Measurements from ENCODE around the gene SPACA4.

SPACA4 gene

DNA sequence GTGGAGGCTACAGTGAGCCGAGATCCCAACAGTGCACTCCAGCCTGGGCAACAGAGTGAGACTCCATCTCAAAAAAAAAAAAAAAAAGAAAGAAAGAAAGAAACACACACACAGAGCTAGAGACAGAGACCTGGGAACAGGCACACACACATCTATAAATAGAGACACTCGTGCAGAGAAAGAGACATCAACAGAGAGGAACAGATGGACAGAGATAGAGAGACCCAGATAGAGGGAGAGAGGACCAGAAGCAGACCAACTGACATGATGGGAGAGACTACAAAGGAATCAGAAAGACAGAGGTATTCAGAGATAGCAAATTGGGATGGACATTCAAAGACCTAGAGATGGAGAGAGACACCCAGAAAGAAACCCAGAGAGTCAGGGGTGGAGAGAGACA lies 41.6 kb downstream of the SPACA4 start:
- no peak overlapping the region for H3K4me3 ChIP-seq (ENCODE audit: control insufficient read depth, low read depth, low read length)
- TF ChIP-seq, protein P1, sequence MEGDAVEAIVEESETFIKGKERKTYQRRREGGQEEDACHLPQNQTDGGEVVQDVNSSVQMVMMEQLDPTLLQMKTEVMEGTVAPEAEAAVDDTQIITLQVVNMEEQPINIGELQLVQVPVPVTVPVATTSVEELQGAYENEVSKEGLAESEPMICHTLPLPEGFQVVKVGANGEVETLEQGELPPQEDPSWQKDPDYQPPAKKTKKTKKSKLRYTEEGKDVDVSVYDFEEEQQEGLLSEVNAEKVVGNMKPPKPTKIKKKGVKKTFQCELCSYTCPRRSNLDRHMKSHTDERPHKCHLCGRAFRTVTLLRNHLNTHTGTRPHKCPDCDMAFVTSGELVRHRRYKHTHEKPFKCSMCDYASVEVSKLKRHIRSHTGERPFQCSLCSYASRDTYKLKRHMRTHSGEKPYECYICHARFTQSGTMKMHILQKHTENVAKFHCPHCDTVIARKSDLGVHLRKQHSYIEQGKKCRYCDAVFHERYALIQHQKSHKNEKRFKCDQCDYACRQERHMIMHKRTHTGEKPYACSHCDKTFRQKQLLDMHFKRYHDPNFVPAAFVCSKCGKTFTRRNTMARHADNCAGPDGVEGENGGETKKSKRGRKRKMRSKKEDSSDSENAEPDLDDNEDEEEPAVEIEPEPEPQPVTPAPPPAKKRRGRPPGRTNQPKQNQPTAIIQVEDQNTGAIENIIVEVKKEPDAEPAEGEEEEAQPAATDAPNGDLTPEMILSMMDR (IDR thresholded peaks at IDR 0.05; ENCODE audit: control insufficient read depth, insufficient read depth, low read depth, low read length, missing control alignments), result no peak
- no peak for DNase-seq (ENCODE audit: low read depth)

DNA sequence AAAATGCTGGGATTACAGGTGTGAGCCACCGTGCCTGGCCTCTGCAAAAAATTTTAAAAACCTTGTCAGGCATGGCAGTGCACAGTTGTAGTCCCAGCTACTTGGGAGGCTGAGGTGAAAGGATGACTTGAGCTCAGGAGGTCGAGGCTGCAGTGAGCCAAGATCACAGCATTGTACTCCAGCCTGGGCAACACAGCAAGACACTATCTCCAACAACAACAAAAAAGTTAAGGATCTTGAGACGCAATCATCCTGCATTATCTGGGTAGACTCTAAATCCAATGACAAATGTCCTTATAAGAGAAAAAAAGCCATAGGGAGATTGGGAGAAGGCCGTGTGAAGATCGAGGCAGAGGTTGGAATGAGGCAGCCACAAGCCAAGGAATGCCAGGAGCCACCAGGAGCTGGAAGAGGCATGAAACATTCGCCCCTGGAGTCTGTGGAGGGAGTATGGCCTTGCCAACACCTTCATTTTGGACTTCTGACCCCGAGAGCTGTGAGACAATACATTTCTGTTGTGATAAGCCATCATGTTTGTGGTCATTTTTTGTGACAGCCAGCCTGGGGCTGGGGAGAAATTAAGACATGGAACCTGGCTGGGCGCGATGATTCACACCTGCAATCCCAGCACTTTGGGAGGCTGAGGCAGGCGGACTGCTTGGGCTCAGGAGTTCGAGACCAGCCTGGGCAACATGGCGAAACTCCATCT lies 44.6 kb downstream of the SPACA4 start:
- no peak overlapping the region for H3K4me3 ChIP-seq (ENCODE audit: control insufficient read depth, low read depth, low read length)
- no peak for DNase-seq (ENCODE audit: low read depth)
- TF ChIP-seq, protein P1 (IDR thresholded peaks at IDR 0.05; ENCODE audit: control insufficient read depth, insufficient read depth, low read depth, low read length, missing control alignments), result no peak

DNA sequence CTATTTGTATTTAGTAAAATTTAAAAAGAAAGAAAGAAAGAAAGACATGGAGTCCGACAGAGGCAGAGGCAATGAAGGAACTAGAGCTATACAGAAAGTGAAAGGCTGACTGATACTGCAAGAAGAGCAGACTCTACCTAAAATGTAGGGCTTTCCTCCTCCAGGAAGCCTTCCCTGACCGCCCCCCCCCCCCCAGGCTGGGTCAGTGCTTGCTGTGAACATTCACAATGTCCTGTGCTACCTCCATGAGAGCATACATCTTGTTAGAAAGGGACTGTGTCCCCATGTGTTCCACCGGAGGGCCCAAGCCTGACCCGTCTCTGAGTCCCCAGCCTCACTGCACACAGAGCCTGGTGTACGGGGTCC lies 45.1 kb downstream of the SPACA4 start:
- TF ChIP-seq, protein P1 (IDR thresholded peaks at IDR 0.05; ENCODE audit: control insufficient read depth, insufficient read depth, low read depth, low read length, missing control alignments), result no peak

DNA sequence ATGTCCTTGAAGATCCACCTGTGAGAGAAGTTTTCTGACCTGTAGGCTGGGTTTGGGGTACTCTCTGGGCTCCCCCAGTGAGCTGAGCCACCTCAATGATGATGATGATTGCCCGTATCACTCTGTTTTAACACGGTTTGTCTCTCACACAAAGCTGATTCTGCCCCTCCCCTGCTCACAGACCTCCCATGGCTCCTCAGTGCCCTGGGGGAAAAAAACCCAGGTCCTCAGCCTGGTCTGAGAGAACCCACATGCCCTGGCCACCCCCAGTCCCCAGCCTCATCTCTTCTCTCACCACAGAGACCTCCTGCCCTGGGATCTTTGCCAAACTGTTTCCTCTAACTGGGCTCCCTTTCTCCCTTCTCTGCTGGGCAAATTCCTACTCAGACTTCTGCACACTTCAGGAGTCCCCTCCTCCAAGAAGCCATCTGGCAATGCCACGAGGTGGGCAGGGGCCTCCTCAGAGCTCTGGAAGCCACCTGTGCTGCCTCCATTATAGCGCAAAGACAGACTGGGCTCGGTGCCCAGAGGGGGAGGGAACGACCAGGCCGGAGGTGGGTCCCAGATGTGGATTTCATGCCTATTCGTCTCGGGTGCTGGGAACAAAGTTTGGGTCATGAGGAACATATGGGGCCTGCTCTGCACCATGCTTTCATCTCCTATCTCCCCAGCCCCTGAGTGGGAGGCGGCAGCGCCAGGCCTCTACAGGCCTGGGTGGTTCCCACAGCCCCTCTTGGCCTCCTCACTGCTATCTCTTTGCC lies 47.9 kb downstream of the SPACA4 start:
- no peak for DNase-seq (ENCODE audit: low read depth)
- TF ChIP-seq, protein P1 (IDR thresholded peaks at IDR 0.05; ENCODE audit: control insufficient read depth, insufficient read depth, low read depth, low read length, missing control alignments), result no peak

More for the DNA sequence above, 45.1 kb downstream of the SPACA4 start:
- no peak overlapping the region for H3K4me3 ChIP-seq (ENCODE audit: control insufficient read depth, low read depth, low read length)
- no peak for DNase-seq (ENCODE audit: low read depth)

DNA sequence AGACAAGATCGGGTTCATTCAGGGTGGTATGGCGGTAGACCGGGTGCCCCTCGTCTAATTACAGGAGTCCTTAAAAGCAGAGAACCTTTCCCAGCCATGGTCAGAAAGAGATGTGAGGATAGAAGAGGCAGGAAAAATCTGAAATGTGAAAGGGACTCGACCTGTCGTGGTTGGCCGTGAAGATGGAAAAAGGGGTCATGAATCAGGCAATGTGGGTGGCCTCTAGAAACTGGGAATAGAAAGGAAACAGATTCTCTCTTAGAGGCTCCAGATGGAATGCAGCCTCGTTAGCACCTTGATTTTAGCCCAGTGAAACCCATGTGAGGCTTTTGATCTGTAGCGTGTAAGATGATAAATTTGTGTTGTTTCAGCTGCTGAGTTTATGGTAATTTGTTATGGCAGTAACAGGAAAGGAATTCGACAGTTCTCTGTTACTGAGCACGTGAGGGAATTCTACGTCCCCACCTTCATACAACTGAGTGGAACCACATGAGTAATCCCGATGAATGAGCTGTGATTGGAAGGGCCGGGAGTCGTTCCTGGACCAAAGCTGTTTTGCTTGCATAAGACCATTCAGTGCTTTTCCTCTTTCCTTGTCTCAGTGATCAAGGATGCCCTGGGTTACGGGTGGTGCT lies 50.4 kb downstream of the SPACA4 start:
- DNase-seq (ENCODE audit: low read depth), result peak; percentile 69
- TF ChIP-seq, protein P1 (IDR thresholded peaks at IDR 0.05; ENCODE audit: control insufficient read depth, insufficient read depth, low read depth, low read length, missing control alignments), result no peak
- H3K4me3 ChIP-seq (ENCODE audit: control insufficient read depth, low read depth, low read length), result no peak overlapping the region

More for the DNA sequence above, 47.9 kb downstream of the SPACA4 start:
- H3K4me3 ChIP-seq (ENCODE audit: control insufficient read depth, low read depth, low read length), result no peak overlapping the region
